ENCODE results near the gene SPATS2.
"Not testable (repeated sequence)": the region's sequence is repeated elsewhere in the genome, so short reads cannot be mapped to it uniquely, and the experiment has no call there.

The SPATS2 gene

GRCh38 chr12:49388682-49389386 is 21.6 kb downstream of the SPATS2 start:
- DNase-seq (ENCODE audit: low read depth, low spot score), result no peak
- H3K4me3 ChIP-seq (ENCODE audit: low read length), result no peak overlapping the region

DNA sequence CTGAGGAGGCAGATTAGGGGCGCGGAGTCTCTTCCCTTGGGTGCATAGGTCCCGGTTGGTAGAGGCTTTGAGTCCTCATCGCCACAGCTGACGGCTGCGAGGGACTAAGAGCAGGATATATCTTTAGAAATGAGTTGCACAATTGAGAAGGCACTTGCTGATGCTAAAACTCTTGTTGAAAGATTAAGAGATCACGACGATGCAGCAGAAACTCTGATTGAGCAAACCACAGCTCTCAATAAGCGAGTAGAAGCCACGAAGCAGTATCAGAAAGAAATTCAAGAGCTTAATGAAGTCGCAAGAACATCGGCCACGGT is 22.1 kb downstream of the SPATS2 start:
- no peak for DNase-seq (ENCODE audit: low read depth, low spot score)
- no peak overlapping the region for H3K4me3 ChIP-seq (ENCODE audit: low read length)

GRCh38 chr12:49397000-49397399 is 29.7 kb downstream of the SPATS2 start:
- no peak for DNase-seq (ENCODE audit: low read depth, low spot score)
- no peak overlapping the region for H3K4me3 ChIP-seq (ENCODE audit: low read length)

- DNase-seq (ENCODE audit: low read depth, low spot score), result no peak
- no peak overlapping the region for H3K4me3 ChIP-seq (ENCODE audit: low read length)
Observed at GRCh38 chr12:49400304-49400703, 33.0 kb downstream of the SPATS2 start.

DNA sequence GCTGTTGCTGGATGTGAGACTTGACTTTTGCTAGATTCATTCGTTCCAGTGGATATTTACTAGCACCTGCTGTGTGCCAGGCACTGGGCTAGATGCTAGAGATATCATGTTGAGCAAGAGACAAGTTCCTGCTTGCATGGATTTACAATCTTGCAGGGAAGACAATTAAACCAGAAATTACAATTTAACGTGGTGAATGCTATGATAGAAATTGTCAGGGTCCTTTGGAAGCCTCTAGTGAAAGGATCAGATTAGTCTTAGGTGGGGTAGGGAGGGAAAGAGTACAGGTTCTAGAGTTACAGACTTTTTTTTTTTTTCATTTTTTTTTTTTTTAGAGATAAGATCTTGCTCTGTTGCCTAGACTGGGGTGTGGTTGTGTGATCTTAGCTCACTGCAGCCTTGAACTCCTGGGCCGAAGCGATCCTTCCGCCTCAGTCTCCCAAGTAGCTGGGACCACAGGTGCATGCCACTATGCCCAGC is 36.7 kb downstream of the SPATS2 start:
- DNase-seq (ENCODE audit: low read depth, low spot score), result peak; percentile 54
- no peak overlapping the region for H3K4me3 ChIP-seq (ENCODE audit: low read length)

DNA sequence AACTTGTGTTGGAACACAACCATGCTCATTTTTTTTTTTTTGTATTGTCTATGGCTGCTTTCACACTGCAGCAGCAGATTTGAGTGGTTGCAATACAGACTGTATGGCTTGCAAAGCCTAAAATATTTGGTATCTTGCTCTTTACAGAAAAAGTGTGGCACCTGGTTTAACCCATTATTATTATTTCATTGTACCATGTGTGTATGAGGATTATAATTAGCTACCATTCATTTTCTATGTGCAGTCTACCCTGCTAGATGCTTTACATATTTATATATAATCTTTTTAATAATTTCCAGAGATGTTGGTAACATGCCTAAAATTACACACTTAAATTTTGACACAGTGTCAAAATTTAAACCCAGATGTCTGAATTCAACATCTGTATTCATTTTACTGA is 37.7 kb downstream of the SPATS2 start:
- DNase-seq (ENCODE audit: low read depth, low spot score), result no peak
- no peak overlapping the region for H3K4me3 ChIP-seq (ENCODE audit: low read length)

- H3K4me3 ChIP-seq (ENCODE audit: low read length), result no peak overlapping the region
- DNase-seq (ENCODE audit: low read depth, low spot score), result no peak
Observed at GRCh38 chr12:49410818-49411217, 43.6 kb downstream of the SPATS2 start.

DNA sequence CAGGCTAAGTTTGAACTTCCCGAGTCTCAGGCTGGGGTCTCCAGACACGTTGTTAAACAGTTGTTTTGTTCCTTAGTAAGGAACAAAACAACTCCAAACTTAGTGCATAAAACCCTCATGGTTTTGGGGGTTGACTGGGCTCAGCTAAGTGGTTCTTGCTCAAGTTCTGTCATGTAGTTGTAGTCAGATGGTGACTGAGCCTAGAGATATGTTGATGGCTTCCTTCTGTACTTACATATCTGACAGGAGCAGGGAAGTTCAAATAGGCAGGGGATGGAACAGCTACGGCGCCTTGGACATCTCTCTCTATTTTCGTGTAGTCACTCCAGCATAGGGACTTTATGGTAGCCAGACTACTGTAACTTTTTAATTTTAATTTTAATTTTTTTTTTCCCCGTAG is 45.7 kb downstream of the SPATS2 start:
- no peak overlapping the region for H3K4me3 ChIP-seq (ENCODE audit: low read length)
- DNase-seq (ENCODE audit: low read depth, low spot score), result no peak

GRCh38 chr12:49413796-49414195 is 46.5 kb downstream of the SPATS2 start:
- H3K4me3 ChIP-seq (ENCODE audit: low read length), result no peak overlapping the region
- DNase-seq (ENCODE audit: low read depth, low spot score), result no peak

- no peak for DNase-seq (ENCODE audit: low read depth, low spot score)
- H3K4me3 ChIP-seq (ENCODE audit: low read length), result no peak overlapping the region
Observed at GRCh38 chr12:49414364-49414763, 47.1 kb downstream of the SPATS2 start.

GRCh38 chr12:49415521-49415970 is 48.3 kb downstream of the SPATS2 start:
- no peak overlapping the region for H3K4me3 ChIP-seq (ENCODE audit: low read length)
- DNase-seq (ENCODE audit: low read depth, low spot score), result peak; percentile 45

- DNase-seq (ENCODE audit: low read depth, low spot score), result no peak
Observed at GRCh38 chr12:49416892-49417291, 49.6 kb downstream of the SPATS2 start.

GRCh38 chr12:49417558-49417957 is 50.3 kb downstream of the SPATS2 start:
- no peak overlapping the region for H3K4me3 ChIP-seq (ENCODE audit: low read length)

More at GRCh38 chr12:49416892-49417291, 49.6 kb downstream of the SPATS2 start:
- H3K4me3 ChIP-seq (ENCODE audit: low read length), result no peak overlapping the region

DNA sequence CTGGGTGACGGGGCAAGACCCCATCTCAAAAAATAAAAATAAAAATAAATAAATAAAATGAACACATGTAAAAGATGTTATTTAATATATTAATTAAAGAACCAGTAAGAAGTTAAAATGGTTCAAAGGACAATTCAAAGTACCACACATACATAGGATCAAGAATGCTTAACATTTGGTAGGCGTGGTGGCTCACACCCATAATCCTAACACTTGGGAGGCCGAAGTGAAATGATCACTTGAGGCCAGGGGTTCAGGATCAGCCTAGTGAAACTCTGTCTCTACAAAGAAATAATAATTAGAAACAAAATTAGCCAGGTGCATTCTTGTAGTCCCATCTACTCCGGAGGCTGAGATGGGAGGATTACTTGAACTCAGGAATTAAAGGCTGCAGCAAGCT is 53.3 kb downstream of the SPATS2 start:
- DNase-seq (ENCODE audit: low read depth, low spot score), result no peak
- H3K4me3 ChIP-seq (ENCODE audit: low read length), result no peak overlapping the region

More at GRCh38 chr12:49417558-49417957, 50.3 kb downstream of the SPATS2 start:
- DNase-seq (ENCODE audit: low read depth, low spot score), result no peak

- DNase-seq (ENCODE audit: low read depth, low spot score), result no peak
- no peak overlapping the region for H3K4me3 ChIP-seq (ENCODE audit: low read length)
Observed at GRCh38 chr12:49422114-49422513, 54.9 kb downstream of the SPATS2 start.

GRCh38 chr12:49428793-49429192 is 61.5 kb downstream of the SPATS2 start:
- no peak for DNase-seq (ENCODE audit: low read depth, low spot score)
- H3K4me3 ChIP-seq (ENCODE audit: low read length), result no peak overlapping the region

DNA sequence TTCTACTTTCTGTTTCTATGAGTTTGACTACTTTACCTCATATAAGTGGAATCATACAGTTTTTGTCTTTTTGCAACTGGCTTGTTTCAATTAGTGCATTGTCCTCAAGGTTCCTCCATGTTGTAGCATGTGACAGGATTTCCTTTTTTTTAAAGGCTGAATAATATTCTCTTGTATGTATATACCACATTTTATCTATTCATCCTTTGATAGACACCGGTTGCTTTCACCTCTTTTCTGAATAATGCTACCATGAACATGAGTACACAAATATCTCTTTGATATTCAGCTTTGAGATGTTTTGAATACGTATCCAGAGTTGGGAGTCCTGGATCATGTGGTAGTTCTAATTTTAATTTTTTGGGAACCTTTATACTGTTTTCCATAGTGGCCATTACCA is 65.4 kb downstream of the SPATS2 start:
- no peak overlapping the region for H3K4me3 ChIP-seq (ENCODE audit: low read length)
- DNase-seq (ENCODE audit: low read depth, low spot score), result no peak

DNA sequence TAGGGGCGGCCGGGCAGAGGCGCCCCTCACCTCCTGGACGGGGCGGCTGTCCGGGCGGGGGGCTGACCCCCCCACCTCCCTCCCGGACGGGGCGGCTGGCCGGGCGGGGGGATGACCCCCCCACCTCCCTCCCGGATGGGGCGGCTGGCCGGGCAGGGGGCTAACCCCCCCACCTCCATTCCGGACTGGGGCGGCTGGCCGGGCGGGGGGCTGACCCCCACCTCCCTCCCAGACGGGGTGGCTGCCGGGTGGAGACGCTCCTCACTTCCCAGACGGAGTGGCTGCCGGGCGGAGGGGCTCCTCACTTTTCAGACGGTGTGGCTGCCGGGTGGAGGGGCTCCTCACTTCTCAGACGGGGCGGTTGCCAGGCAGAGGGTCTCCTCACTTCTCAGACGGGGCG is 69.5 kb downstream of the SPATS2 start:
- DNase-seq (ENCODE audit: low read depth, low spot score), result not testable (repeated sequence)

GRCh38 chr12:49439042-49439441 is 71.8 kb downstream of the SPATS2 start:
- DNase-seq (ENCODE audit: low read depth, low spot score), result no peak

More for the DNA sequence above, 69.5 kb downstream of the SPATS2 start:
- H3K4me3 ChIP-seq (ENCODE audit: low read length), result not testable (repeated sequence)

DNA sequence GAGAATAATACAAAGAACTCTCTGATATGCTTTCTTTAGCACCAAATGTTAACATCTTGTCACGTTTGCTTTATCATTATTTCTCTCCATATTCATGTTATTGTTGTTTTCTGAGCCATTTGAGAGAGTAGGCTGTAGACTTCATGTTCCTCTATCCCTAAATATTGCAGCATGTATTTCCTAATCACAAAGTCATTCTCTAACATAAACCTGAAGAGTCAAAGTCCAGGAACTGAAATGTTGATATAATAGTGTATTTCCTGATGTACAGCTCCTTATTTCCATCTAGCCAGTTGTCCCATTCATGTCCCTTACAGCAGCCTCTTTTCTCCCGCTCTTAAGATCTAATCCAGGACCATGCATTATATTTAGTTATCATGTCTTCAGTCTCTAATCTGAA is 72.8 kb downstream of the SPATS2 start:
- H3K4me3 ChIP-seq (ENCODE audit: low read length), result no peak overlapping the region
- no peak for DNase-seq (ENCODE audit: low read depth, low spot score)

More at GRCh38 chr12:49439042-49439441, 71.8 kb downstream of the SPATS2 start:
- H3K4me3 ChIP-seq (ENCODE audit: low read length), result no peak overlapping the region

DNA sequence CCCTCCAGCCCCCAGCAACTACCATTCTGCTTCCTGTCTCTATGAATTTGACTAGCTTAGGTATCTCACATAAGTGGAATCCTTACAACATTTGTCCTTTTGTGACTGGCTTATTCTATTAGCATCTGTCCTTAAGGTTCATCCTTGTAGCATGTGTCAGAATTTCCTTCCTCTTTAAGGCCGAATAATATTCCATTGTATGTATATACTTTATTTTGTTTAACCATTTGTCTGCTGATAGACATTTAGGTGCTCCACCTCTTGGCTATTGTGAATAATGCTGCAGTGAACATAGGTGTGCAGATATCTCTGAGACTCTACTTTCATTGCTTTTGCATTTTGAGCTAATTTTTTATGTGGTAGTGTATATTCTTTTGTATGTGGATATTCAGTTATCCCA is 75.7 kb downstream of the SPATS2 start:
- no peak overlapping the region for H3K4me3 ChIP-seq (ENCODE audit: low read length)

More for the DNA sequence above, 75.7 kb downstream of the SPATS2 start:
- no peak for DNase-seq (ENCODE audit: low read depth, low spot score)

Data from Jurkat, Clone E6-1 (cell line).